Fibroblast of gingiva (primary cell): ENCODE results near the gene TLR9.

Source experiments
- DNase-seq: peaks from one replicate; pipeline ENCODE4 v3.0.0-alpha.2; 2011; ENCODE audit warnings: low read depth

Gene TLR9

GRCh38 chr3:52173101-52173500 lies 52.3 kb downstream of the TLR9 start:
- DNase-seq, result no peak

GRCh38 chr3:52172262-52172757 lies 53.1 kb downstream of the TLR9 start:
- no peak for DNase-seq

GRCh38 chr3:52171514-52172261 lies 53.8 kb downstream of the TLR9 start:
- DNase-seq, result peak; percentile 40
